HPDE6-E6E7 (cell line): ENCODE measurements around the gene LBP.
"Not testable (repeated sequence)": the region's sequence is repeated elsewhere in the genome, so short reads cannot be mapped to it uniquely, and the experiment has no call there.

Experiments used
- DNase-seq: peaks from one replicate; pipeline ENCODE4 v3.0.0; 2011; ENCODE audit warnings: missing footprints; ENCODE audit errors: extremely low spot score

Gene LBP

GRCh38 chr20:38321959-38322598 lies 24.2 kb upstream of the LBP start:
- peak; percentile 64 for DNase-seq

- DNase-seq: no peak
These were observed 22.1 kb upstream of the LBP start for GRCh38 chr20:38324159-38324558.

- no peak for DNase-seq
These were observed 21.1 kb upstream of the LBP start for GRCh38 chr20:38325167-38325566.

- DNase-seq: no peak
These were observed 20.4 kb upstream of the LBP start for GRCh38 chr20:38325905-38326304.

GRCh38 chr20:38326309-38326708 lies 20.0 kb upstream of the LBP start:
- no peak for DNase-seq

- no peak for DNase-seq
These were observed 15.6 kb upstream of the LBP start for GRCh38 chr20:38330638-38331037.

- no peak for DNase-seq
These were observed 15.0 kb upstream of the LBP start for GRCh38 chr20:38331245-38331644.

- no peak for DNase-seq
These were observed 14.5 kb upstream of the LBP start for GRCh38 chr20:38331814-38332213.

GRCh38 chr20:38334016-38334415 lies 12.3 kb upstream of the LBP start:
- no peak for DNase-seq

GRCh38 chr20:38336726-38337125 lies 9.6 kb upstream of the LBP start:
- DNase-seq: no peak

GRCh38 chr20:38337561-38338140 lies 8.6 kb upstream of the LBP start:
- DNase-seq: peak; percentile 46

GRCh38 chr20:38338849-38339520 lies 7.3 kb upstream of the LBP start:
- DNase-seq: peak; percentile 64

- not testable (repeated sequence) for DNase-seq
These were observed 6.8 kb upstream of the LBP start for GRCh38 chr20:38339521-38339896.

- no peak for DNase-seq
These were observed 6.3 kb upstream of the LBP start for GRCh38 chr20:38339997-38340396.

- DNase-seq: no peak
These were observed 5.6 kb upstream of the LBP start for GRCh38 chr20:38340693-38341092.

- no peak for DNase-seq
These were observed 4.1 kb upstream of the LBP start for GRCh38 chr20:38342216-38342615.

GRCh38 chr20:38342713-38343310 lies 3.5 kb upstream of the LBP start:
- DNase-seq: no peak

GRCh38 chr20:38343311-38344106 lies 2.8 kb upstream of the LBP start:
- no peak for DNase-seq

- DNase-seq: no peak
These were observed 2.1 kb upstream of the LBP start for GRCh38 chr20:38344107-38344701.

- DNase-seq: no peak
These were observed 639 bp upstream of the LBP start for GRCh38 chr20:38345643-38346042.

GRCh38 chr20:38346741-38347140 lies 459 bp downstream of the LBP start:
- no peak for DNase-seq

- DNase-seq: no peak
These were observed 3.6 kb downstream of the LBP start for GRCh38 chr20:38349856-38350255.
